Upper lobe of left lung (tissue), 4 donors: ENCODE results near the gene NUBP1.

Source experiments
- CTCF ChIP-seq, 6 experiments: fragments of 450-650 bp in 4 of 6; fragments of 200-600 bp in 2 of 6; sonication (generic) in 2 of 6; IDR thresholded peaks; one replicate each; pipeline ENCODE4 v1.5.1; 2016 to 2019; ENCODE audit warnings: antibody characterized with exemption in 6 of 6
- EP300 ChIP-seq, 4 donors: sonication (generic); formaldehyde crosslinking; IDR thresholded peaks; one replicate each; pipeline ENCODE4 v1.5.1; 2017; ENCODE audit warnings: antibody characterized with exemption in 4 of 4, control low read depth in 2 of 4
- POLR2A ChIP-seq, 4 donors: fragments of 450-650 bp; IDR thresholded peaks; one replicate each; pipeline ENCODE4 v1.5.1; 2016 to 2017; ENCODE audit warnings: antibody characterized with exemption in 4 of 4, mild to moderate bottlenecking in 2 of 4
- POLR2AphosphoS5 ChIP-seq, 2 donors: sonication (generic); formaldehyde crosslinking; IDR thresholded peaks; one replicate each; pipeline ENCODE4 v1.5.1; 2017; ENCODE audit warnings: antibody characterized with exemption in 2 of 2

- no peak for TF ChIP-seq POLR2A (IDR thresholded peaks at IDR 0.05)
- no peak for TF ChIP-seq CTCF (IDR thresholded peaks at IDR 0.05)
- TF ChIP-seq POLR2AphosphoS5 (IDR thresholded peaks at IDR 0.05), result no peak
- TF ChIP-seq EP300 (IDR thresholded peaks at IDR 0.05), result no peak
Observed at GRCh38 chr16:10751291-10751697, 7.7 kb downstream of the NUBP1 start.
